ENCODE data around the gene ZNF304. TPM values are rescaled to one million over a fixed set of nuclear protein-coding genes. Genes with fewer than 3 reads are reported as not detected.

ZNF304 gene
- total and polyA plus RNA-seq, 9 of the 15 experiments (the other 6 are each of a cell fraction or from before 2014, with no cell fraction given), result 0.82 to 5.5 (median 3.6) TPM

DNA sequence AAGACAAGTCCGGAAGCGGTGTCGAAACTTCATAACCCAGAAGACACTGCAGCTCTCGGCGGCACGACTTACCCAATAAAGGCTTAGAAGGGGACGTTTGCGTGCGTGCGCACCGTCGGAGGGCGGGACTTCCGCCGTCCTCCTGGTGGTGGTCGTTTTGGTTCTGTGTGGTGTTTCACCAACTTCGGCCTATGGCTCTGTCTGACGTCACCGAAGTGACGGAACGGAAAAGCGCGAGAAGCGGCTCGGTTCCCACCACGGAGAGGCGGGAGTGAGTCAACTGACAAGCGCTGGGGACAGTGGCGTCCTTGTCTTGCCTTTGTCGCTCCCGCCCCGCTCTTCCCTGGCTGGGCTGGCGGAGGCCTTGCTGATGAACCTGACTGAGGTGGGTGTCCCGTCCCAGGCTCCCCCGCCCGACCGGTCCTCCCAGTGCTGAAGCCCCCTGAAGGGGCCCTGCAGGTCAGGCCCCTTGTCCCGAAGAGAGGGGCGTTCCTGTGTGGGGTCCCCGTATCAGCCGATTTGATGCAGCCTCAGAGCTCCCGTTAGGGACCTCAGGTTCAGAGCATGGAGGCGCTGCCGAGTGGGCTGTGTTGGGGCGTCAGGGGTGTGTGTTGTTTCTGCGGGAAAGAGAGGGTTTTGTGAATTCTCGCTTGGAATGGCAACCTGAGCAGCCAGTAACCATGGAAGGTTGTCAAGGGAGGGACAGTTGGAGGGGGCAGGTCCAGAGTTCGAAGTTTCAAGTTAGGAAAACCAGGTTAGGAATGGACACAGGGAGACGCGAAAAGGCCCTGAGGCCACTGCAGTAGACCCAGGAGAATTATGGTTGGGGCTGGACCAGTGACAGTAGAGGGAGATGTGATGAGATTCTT is 38.9 kb downstream of the ZNF304 start, which contains the start of gene ZNF548 (continued):
- TF ChIP-seq HDAC1 (IDR thresholded peaks at IDR 0.05) (0 out of 4 replicates have a peak, but pooled peaks of 1 of the 2 experiments have one; percentile 45), TAF7 (tag; IDR thresholded peaks at IDR 0.05) (no peak), LCOR (CRISPR knock-in tag; IDR thresholded peaks at IDR 0.05) (peak; percentile 50; the same call in 1 of the 2 replicates), EP400 (IDR thresholded peaks at IDR 0.05) (peak; percentile 45), BHLHE40 (IDR thresholded peaks at IDR 0.05; ENCODE audit: low read length) (peak; percentile 52), SUPT5H (IDR thresholded peaks at IDR 0.05) (peak; percentile 43; the same call in 1 of the 2 replicates), ZKSCAN1 (IDR thresholded peaks at IDR 0.05; ENCODE audit: low read depth, low read length) (peak; percentile 98), ATF7 (IDR thresholded peaks at IDR 0.05) (peak; percentile 97), FOXK2 (conservative IDR thresholded peaks at IDR 0.05 in 1 of 2, IDR thresholded peaks at IDR 0.05 in 1 of 2; ENCODE audit: low read depth in 2 of 2) (peak in 1 of 2 experiments; percentile 69; a peak in 3 of 4 replicates), DIDO1 (tag; IDR thresholded peaks at IDR 0.05; ENCODE audit: low read depth) (peak; percentile 52; the same call in 1 of the 2 replicates), POLR2H (tag; IDR thresholded peaks at IDR 0.05; ENCODE audit: low read depth) (no peak)
- TF ChIP-seq, protein P1, sequence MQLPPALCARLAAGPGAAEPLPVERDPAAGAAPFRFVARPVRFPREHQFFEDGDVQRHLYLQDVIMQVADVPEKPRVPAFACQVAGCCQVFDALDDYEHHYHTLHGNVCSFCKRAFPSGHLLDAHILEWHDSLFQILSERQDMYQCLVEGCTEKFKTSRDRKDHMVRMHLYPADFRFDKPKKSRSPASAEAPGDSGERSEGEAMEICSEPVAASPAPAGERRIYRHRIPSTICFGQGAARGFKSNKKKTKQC (CRISPR knock-in tag; IDR thresholded peaks at IDR 0.05), result no peak
